Endothelial cell of umbilical vein (primary cell): ENCODE data around the gene CAV1. TPM values are rescaled to one million over a fixed set of nuclear protein-coding genes. Genes with fewer than 3 reads are reported as not detected.

Source experiments
- BruUV-seq: library from RNA; stranded (reverse); fragments of 400-500 nt; replicated peaks from 2 replicates; lab custom pipeline; 2021; lab: Mats Ljungman, UMichigan
- CTCF ChIA-PET: fragments of 300-600, 350-600 bp; sonication (Branson Sonifier 250); formaldehyde crosslinking; loops from one replicate; lab custom pipeline; 2021; ENCODE audit warnings: antibody characterized with exemption, inconsistent platforms; lab: Charles Lee
- POLR2A ChIA-PET: fragments of 300-600, 350-600 bp; sonication (Branson Sonifier 250); formaldehyde crosslinking; loops from one replicate; lab custom pipeline; 2021; ENCODE audit warnings: antibody characterized with exemption, inconsistent platforms; lab: Charles Lee
- DNase-seq: peaks from one replicate; pipeline ENCODE4 v3.0.0-alpha.2; 2011; ENCODE audit warnings: low read depth, low spot score
- FAIRE-seq: peaks from 2 replicates; lab custom pipeline; 2011; peaks lifted over from hg19 to GRCh38; lab: Jason Lieb, UNC
- H2AFZ ChIP-seq: 2 replicates; pipeline ENCODE4 v1.6.0; 2012; ENCODE audit warnings: low read depth, low read length, control low read depth, inconsistent platforms
- H3K27ac ChIP-seq: 2 replicates; pipeline ENCODE4 v1.5.1; 2011; ENCODE audit warnings: low read depth, mild to moderate bottlenecking, control low read depth, low read length, moderate library complexity; ENCODE audit not compliant: insufficient read depth
- H3K27me3 ChIP-seq, 2 experiments: 2 replicates each; pipeline versions ENCODE4 v1.6.0 to v1.6.1; 2011; ENCODE audit warnings: low read length in 2 of 2, mixed read lengths in 1 of 2; ENCODE audit not compliant: control insufficient read depth in 2 of 2, insufficient read depth in 2 of 2
- H3K36me3 ChIP-seq, 2 experiments: 2 replicates in 1 of 2; 3 replicates in 1 of 2; pipeline ENCODE4 v1.5.1; 2011; ENCODE audit warnings: low read length in 2 of 2, mild to moderate bottlenecking in 1 of 2, moderate library complexity in 1 of 2; ENCODE audit not compliant: control insufficient read depth in 2 of 2, insufficient read depth in 2 of 2; ENCODE audit errors: extremely low read depth in 1 of 2
- H3K4me1 ChIP-seq: 3 replicates; pipeline ENCODE4 v1.5.1; 2011; ENCODE audit warnings: mild to moderate bottlenecking, low read length; ENCODE audit not compliant: control insufficient read depth, insufficient read depth; ENCODE audit errors: extremely low read depth
- H3K4me2 ChIP-seq: 2 replicates; pipeline ENCODE4 v1.6.1; 2011; ENCODE audit warnings: low read length, control low read depth, mixed read lengths; ENCODE audit not compliant: insufficient read depth
- H3K4me3 ChIP-seq, 3 experiments: fragments of 200-600 bp in 1 of 3; sonication (generic), shearing (Covaris generic) in 1 of 3; replicated peaks in 1 of 3; 2 replicates each; pipeline ENCODE4 v1.5.1; 2011 to 2016; ENCODE audit warnings: control low read depth in 3 of 3, low read length in 3 of 3, mild to moderate bottlenecking in 2 of 3, inconsistent platforms in 1 of 3, low read depth in 1 of 3, moderate library complexity in 1 of 3; ENCODE audit not compliant: insufficient read depth in 1 of 3
- H3K79me2 ChIP-seq: 2 replicates; pipeline ENCODE4 v1.6.0; 2012; ENCODE audit warnings: low read length, inconsistent platforms; ENCODE audit not compliant: control insufficient read depth, insufficient read depth
- H3K9ac ChIP-seq: replicated peaks from 2 replicates; pipeline ENCODE3; 2011; ENCODE audit warnings: low read length, control low read depth; ENCODE audit not compliant: insufficient read depth; ENCODE audit errors: extremely low read depth
- H3K9me1 ChIP-seq: replicated peaks from 3 replicates; pipeline ENCODE4 v1.6.0; 2011; ENCODE audit warnings: mild to moderate bottlenecking, low read length; ENCODE audit not compliant: control insufficient read depth, insufficient read depth; ENCODE audit errors: extremely low read depth
- H3K9me3 ChIP-seq: replicated peaks from 2 replicates; pipeline ENCODE4 v1.5.1; 2012; ENCODE audit warnings: low read length, inconsistent platforms; ENCODE audit not compliant: control insufficient read depth, insufficient read depth
- H4K20me1 ChIP-seq: replicated peaks from 2 replicates; pipeline ENCODE3; 2011; ENCODE audit warnings: mild to moderate bottlenecking, low read length; ENCODE audit not compliant: control insufficient read depth, insufficient read depth; ENCODE audit errors: extremely low read depth
- CTCF ChIP-seq, 2 donors: IDR thresholded peaks; 1 replicate in 1 of 2; 2 replicates in 1 of 2; pipeline ENCODE4 v1.5.1; 2011; ENCODE audit warnings: low read length in 2 of 2, mild to moderate bottlenecking in 2 of 2, moderate library complexity in 2 of 2, control low read depth in 1 of 2, inconsistent platforms in 1 of 2, low read depth in 1 of 2; ENCODE audit not compliant: insufficient read depth in 1 of 2; ENCODE audit errors: extremely low read depth in 1 of 2
- EZH2 ChIP-seq: IDR thresholded peaks from 2 replicates; pipeline ENCODE4 v1.6.1; 2012; ENCODE audit warnings: borderline replicate concordance, low read depth, mild to moderate bottlenecking, moderate library complexity, low read length, inconsistent platforms; ENCODE audit not compliant: severe bottlenecking
- FOS ChIP-seq: IDR thresholded peaks from 2 replicates; pipeline ENCODE4 v1.6.1; 2011; ENCODE audit warnings: mild to moderate bottlenecking, low read length, moderate library complexity, borderline replicate concordance; ENCODE audit not compliant: insufficient read depth
- GATA2 ChIP-seq: IDR thresholded peaks from 2 replicates; pipeline ENCODE4 v1.7.0; 2011; ENCODE audit warnings: low read depth, mild to moderate bottlenecking, moderate library complexity, mixed read lengths, low read length; ENCODE audit not compliant: insufficient read length, insufficient read depth
- JUN ChIP-seq: IDR thresholded peaks from 2 replicates; pipeline ENCODE4 v1.6.1; 2011; ENCODE audit warnings: borderline replicate concordance, low read depth; ENCODE audit not compliant: insufficient read length, insufficient read depth
- MAX ChIP-seq: IDR thresholded peaks from 2 replicates; pipeline ENCODE4 v1.6.1; 2011; ENCODE audit not compliant: insufficient read depth, insufficient read length
- MYC ChIP-seq: IDR thresholded peaks from one replicate; pipeline ENCODE4 v1.6.1; 2011; ENCODE audit warnings: mild to moderate bottlenecking, low read depth, low read length
- POLR2A ChIP-seq: IDR thresholded peaks from 2 replicates; pipeline ENCODE4 v1.6.1; 2012; ENCODE audit warnings: low read depth, mild to moderate bottlenecking, control low read depth, low read length
- POLR2AphosphoS5 ChIP-seq: IDR thresholded peaks from 2 replicates; pipeline ENCODE4 v1.6.1; 2012; ENCODE audit warnings: low read depth, mild to moderate bottlenecking, control low read depth, low read length, moderate library complexity; ENCODE audit not compliant: insufficient read depth
- dilution Hi-C: fragments of 300-500 bp; cut with MboI; formaldehyde crosslinking; loops from one replicate; pipeline ENCODE4 v1.15.0; 2019; ENCODE audit warnings: low sequenced_read_pairs; ENCODE audit not compliant: extremely low pct_ligation_motif_present
- intact Hi-C: fragments of 100-400 bp; cut with micrococcal nuclease; formaldehyde crosslinking; loops from one replicate; pipeline ENCODE4 v1.10.0; 2022
- polyA plus RNA-seq, 4 experiments: library from polyadenylated mRNA; depleted of rRNA in 3 of 4; stranded (reverse) in 3 of 4; unstranded in 1 of 4; fragments of >200 nt; gene quantifications; 2 replicates each; pipeline versions ENCODE4 v1.2.1 to v1.2.3, GENCODE V29; 2011 to 2012; ENCODE audit warnings: missing spikeins in 1 of 4
- total RNA-seq: library from RNA; stranded (reverse); gene quantifications from 2 replicates; pipeline ENCODE4 v1.2.3, GENCODE V29; 2021

CAV1 gene
- total and polyA plus RNA-seq, 2 donors (not counting 3 experiments of a cell fraction or from before 2014, with no cell fraction given), result 1,483 to 3,129 TPM

- H3K79me2 ChIP-seq, result peaks cover 56% of the 10 kb centered on the region
- peaks cover 70% of the 10 kb centered on the region for H3K4me1 ChIP-seq
- peaks cover 10 to 19% of the 10 kb centered on the region in 2 experiments for H3K36me3 ChIP-seq
- dilution Hi-C loops, result no loop called here
- ChIA-PET POLR2A (interaction anchor here (0.9 to 1.9 kb wide), 2 partner anchors 64 to 266 kb away, joined by 3 to 12 read pairs; no protein-coding TSS in a partner anchor), CTCF (interaction anchor here (0.9 to 5.1 kb wide), 21 partner anchors 14 to 345 kb away, joined by 3 to 64 read pairs (median 8); partner anchors contain the start of gene CAV2)
- no peaks in the 10 kb centered on the region for H3K9me1 ChIP-seq
- H3K9ac ChIP-seq, result peak overlapping the region; percentile 100
- peak overlapping the region; percentile 79 for H3K4me2 ChIP-seq
- BruUV-seq, result TSS peak; percentile 23
- H3K4me3 ChIP-seq, result peak overlapping the region; percentile 74 to 98 (median 90)
- TF ChIP-seq POLR2A, result no peak
- TF ChIP-seq POLR2AphosphoS5, result no peak
- TF ChIP-seq EZH2, result no peak
- H3K27ac ChIP-seq, result peak overlapping the region; percentile 97
- peak; percentile 35 for DNase-seq
- peaks cover 9% of the 10 kb centered on the region for H4K20me1 ChIP-seq
- no peak for FAIRE-seq
- H3K9me3 ChIP-seq, result no peaks in the 10 kb centered on the region
- H3K27me3 ChIP-seq, result no peaks in the 10 kb centered on the region
- no peak overlapping the region for H2AFZ ChIP-seq
- intact Hi-C loops, result loop anchor here (1.0 to 10.0 kb wide), 3 partner anchors 149 to 353 kb away; partner anchors contain the start of gene MET
These were observed 569 bp downstream of the CAV1 start for GRCh38 chr7:116525298-116525912.

- H3K79me2 ChIP-seq, result peaks cover 64% of the 10 kb centered on the region
- no peaks in the 10 kb centered on the region for H3K9me3 ChIP-seq
- ChIA-PET POLR2A (interaction anchor here (0.6 to 1.9 kb wide), 5 partner anchors 15 to 267 kb away, joined by 3 to 12 read pairs (median 4); no protein-coding TSS in a partner anchor), CTCF (interaction anchor here (0.5 to 5.1 kb wide), 40 partner anchors 8 to 346 kb away, joined by 3 to 64 read pairs (median 4); partner anchors contain the start of gene CAV2)
- no peak overlapping the region for H2AFZ ChIP-seq
- no peaks in the 10 kb centered on the region for H3K27me3 ChIP-seq
- H3K4me3 ChIP-seq, result peak overlapping the region; percentile 74 to 98 (median 90)
- peaks cover 9% of the 10 kb centered on the region for H4K20me1 ChIP-seq
- no peaks in the 10 kb centered on the region for H3K9me1 ChIP-seq
- FAIRE-seq, result peak; percentile 8
- TF ChIP-seq EZH2, result no peak
- TF ChIP-seq FOS, result peak; percentile 15
- TF ChIP-seq POLR2AphosphoS5, result peak; percentile 88
- TF ChIP-seq MAX, result no peak
- no peak for TF ChIP-seq MYC
- TF ChIP-seq CTCF (IDR thresholded peaks at IDR 0.05; ENCODE audit: extremely low read depth in 1 of 2, insufficient read depth in 1 of 2, low read depth in 1 of 2, low read length in 2 of 2), result peak; percentile 72 to 88
- TF ChIP-seq GATA2, result no peak
- TF ChIP-seq POLR2A, result peak; percentile 81
- no peak for TF ChIP-seq JUN
- DNase-seq, result peak; percentile 84
- H3K36me3 ChIP-seq, result peaks cover 14 to 26% of the 10 kb centered on the region in 2 experiments
- BruUV-seq, result TSS peak; percentile 24
- peaks cover 72% of the 10 kb centered on the region for H3K4me1 ChIP-seq
- dilution Hi-C loops, result no loop called here
- H3K9ac ChIP-seq, result peak overlapping the region; percentile 100
- peak overlapping the region; percentile 97 for H3K27ac ChIP-seq
- intact Hi-C loops, result loop anchor here (1.0 to 10.0 kb wide), 6 partner anchors 100 to 353 kb away; partner anchors contain the start of gene MET
- peak overlapping the region; percentile 79 for H3K4me2 ChIP-seq
These were observed 1.4 kb downstream of the CAV1 start for GRCh38 chr7:116525913-116526861.
